Suprapubic skin (tissue), 3 donors: Measurements from ENCODE around the gene PTPRF.

ENCODE experiments used
- EP300 ChIP-seq: sonication (generic); formaldehyde crosslinking; IDR thresholded peaks from one replicate; pipeline ENCODE4 v1.6.1; 2017; ENCODE audit warnings: antibody characterized with exemption
- TF ChIP-seq, protein P1 (sequence below), 2 donors: fragments of 200-600 bp in 1 of 2; fragments of 450-650 bp in 1 of 2; sonication (generic) in 1 of 2; IDR thresholded peaks; one replicate each; pipeline ENCODE4 v1.5.1; 2016 to 2019; ENCODE audit warnings: antibody characterized with exemption in 2 of 2, mild to moderate bottlenecking in 1 of 2, moderate library complexity in 1 of 2

DNA sequence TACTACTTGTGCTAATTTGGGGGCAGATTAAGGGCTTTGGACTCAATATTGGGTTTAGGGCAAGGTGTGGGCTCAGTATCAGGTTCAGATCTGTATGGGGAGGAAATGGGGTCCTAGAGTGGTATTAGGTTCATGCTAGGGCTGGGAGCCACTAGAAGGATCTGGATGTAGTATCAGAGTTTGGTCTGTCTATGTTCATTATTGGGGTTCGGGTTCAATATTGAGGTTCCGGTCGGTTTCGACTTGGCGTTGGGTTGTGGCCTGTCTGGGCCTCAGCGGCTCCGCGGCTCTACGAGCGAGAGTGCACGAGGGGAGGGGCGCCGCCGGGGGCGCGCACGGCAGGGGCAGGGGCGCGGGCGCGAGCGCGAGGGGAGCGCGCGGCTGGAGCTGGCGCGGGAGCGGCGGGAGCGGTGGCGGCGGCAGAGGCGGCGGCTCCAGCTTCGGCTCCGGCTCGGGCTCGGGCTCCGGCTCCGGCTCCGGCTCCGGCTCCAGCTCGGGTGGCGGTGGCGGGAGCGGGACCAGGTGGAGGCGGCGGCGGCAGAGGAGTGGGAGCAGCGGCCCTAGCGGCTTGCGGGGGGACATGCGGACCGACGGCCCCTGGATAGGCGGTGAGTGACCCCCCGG is at the start of gene PTPRF:
- TF ChIP-seq, protein P1, sequence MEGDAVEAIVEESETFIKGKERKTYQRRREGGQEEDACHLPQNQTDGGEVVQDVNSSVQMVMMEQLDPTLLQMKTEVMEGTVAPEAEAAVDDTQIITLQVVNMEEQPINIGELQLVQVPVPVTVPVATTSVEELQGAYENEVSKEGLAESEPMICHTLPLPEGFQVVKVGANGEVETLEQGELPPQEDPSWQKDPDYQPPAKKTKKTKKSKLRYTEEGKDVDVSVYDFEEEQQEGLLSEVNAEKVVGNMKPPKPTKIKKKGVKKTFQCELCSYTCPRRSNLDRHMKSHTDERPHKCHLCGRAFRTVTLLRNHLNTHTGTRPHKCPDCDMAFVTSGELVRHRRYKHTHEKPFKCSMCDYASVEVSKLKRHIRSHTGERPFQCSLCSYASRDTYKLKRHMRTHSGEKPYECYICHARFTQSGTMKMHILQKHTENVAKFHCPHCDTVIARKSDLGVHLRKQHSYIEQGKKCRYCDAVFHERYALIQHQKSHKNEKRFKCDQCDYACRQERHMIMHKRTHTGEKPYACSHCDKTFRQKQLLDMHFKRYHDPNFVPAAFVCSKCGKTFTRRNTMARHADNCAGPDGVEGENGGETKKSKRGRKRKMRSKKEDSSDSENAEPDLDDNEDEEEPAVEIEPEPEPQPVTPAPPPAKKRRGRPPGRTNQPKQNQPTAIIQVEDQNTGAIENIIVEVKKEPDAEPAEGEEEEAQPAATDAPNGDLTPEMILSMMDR (IDR thresholded peaks at IDR 0.05): no peak
- TF ChIP-seq EP300: no peak
